ENCODE results near the gene SMIM11. TPM values are rescaled to one million over a fixed set of nuclear protein-coding genes. Genes with fewer than 3 reads are reported as not detected.
"Not testable (repeated sequence)": the region's sequence is repeated elsewhere in the genome, so short reads cannot be mapped to it uniquely, and the experiment has no call there.

Gene SMIM11
- total RNA-seq, 1 donor from 2014 or later, result 19.7 TPM

- H3K4me3 ChIP-seq; H3K9me3 ChIP-seq; H3K4me1 ChIP-seq; DNase-seq; intact Hi-C loops (cut with DNase I); ATAC-seq; H3K36me3 ChIP-seq; H3K27me3 ChIP-seq (ENCODE audit: low read depth); H3K27ac ChIP-seq: not testable (repeated sequence)
Measured at GRCh38 chr21:34406676-34407075, 31.4 kb downstream of the SMIM11 start.

DNA sequence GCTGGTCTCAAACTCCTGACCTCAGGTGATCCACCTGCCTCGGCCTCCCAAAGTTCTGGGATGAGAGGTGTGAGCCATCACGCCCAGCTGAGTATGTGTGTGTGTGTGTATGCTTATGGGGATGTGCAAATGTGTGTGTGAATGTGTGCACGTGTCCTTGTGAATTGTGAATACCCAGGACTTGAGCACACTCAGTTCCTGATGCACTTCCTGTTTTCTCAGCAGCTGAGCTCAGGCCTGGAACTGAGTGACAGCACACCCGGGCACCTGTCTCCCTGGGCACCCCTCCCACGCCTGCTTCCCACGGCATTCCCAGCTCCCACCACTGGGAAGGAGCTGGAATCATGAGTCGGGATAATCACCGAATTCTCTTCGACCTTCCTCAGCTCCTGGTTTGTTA is 32.0 kb downstream of the SMIM11 start:
- ATAC-seq; H3K27me3 ChIP-seq (ENCODE audit: low read depth); H3K27ac ChIP-seq; H3K36me3 ChIP-seq; H3K9me3 ChIP-seq; DNase-seq; intact Hi-C loops (cut with DNase I); H3K4me3 ChIP-seq; H3K4me1 ChIP-seq: not testable (repeated sequence)

DNA sequence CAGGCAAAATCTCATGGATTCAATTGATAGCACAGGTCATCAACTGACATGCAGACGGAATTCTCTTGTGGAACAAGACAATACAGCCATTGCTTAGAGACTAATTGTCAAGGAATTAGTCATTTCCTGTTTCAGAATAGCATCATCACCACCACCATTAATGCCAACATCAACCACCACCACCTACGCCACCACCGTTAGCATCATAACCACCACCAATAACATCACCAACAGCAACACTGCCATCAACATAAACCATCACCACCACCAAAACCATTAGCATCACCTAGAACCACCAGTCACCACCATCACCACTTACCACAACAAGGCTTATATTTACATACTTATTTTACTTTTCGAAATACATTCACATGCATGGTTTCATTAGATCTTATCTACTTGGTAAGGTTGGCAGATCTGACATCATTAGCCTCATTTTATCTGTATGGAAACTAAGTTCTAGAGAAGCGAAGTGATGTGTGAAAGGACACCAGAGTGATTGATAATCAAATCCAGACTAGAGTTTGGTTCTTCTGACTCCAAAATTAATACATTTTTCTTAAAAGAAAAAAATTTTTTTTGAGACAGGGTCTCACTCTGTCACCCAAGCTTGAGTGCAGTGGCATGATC is 42.3 kb downstream of the SMIM11 start:
- H3K9me3 ChIP-seq; ATAC-seq; H3K27ac ChIP-seq; intact Hi-C loops (cut with DNase I); DNase-seq; H3K36me3 ChIP-seq; H3K27me3 ChIP-seq (ENCODE audit: low read depth); H3K4me1 ChIP-seq; H3K4me3 ChIP-seq: not testable (repeated sequence)

DNA sequence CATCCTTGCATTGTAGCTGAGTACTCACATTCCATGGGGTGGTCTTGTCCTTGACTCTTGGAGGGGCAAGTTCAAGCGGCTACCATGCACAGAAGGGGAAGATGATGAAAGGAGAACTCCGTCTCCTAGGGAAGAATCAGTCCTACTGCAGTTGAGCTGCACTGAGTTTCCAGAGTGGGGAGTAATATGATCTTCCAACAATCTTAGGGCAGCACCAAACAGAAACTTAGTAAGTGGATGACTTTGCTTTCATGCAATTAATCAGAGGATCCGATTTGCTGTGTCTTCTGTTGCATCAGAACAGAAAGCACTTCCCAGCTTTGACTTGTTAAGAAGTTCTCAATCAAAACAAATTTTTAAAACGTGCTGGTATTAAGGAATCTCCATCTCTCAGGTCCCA is 48.5 kb downstream of the SMIM11 start, which contains the start of gene SMIM34:
Gene SMIM34, minus strand, starts transcription at position 147 of the 400 bp plus-strand sequence. Its CDS starts 112 bp downstream, at position 35.
- DNase-seq; ATAC-seq; H3K27ac ChIP-seq; H3K4me1 ChIP-seq; H3K36me3 ChIP-seq; intact Hi-C loops (cut with DNase I); H3K4me3 ChIP-seq; H3K27me3 ChIP-seq (ENCODE audit: low read depth); H3K9me3 ChIP-seq: not testable (repeated sequence)

GRCh38 chr21:34427339-34427738 is 52.0 kb downstream of the SMIM11 start:
- H3K4me1 ChIP-seq; DNase-seq; H3K9me3 ChIP-seq; intact Hi-C loops (cut with DNase I); H3K27me3 ChIP-seq (ENCODE audit: low read depth); ATAC-seq; H3K36me3 ChIP-seq; H3K4me3 ChIP-seq; H3K27ac ChIP-seq: not testable (repeated sequence)

- ATAC-seq; intact Hi-C loops (cut with DNase I): not testable (repeated sequence)
Measured at GRCh38 chr21:34428441-34428840, 53.1 kb downstream of the SMIM11 start.

GRCh38 chr21:34429710-34430109 is 54.4 kb downstream of the SMIM11 start:
- intact Hi-C loops (cut with DNase I); H3K9me3 ChIP-seq; DNase-seq; H3K4me1 ChIP-seq; H3K36me3 ChIP-seq; H3K27me3 ChIP-seq (ENCODE audit: low read depth); ATAC-seq; H3K27ac ChIP-seq; H3K4me3 ChIP-seq: not testable (repeated sequence)

More at GRCh38 chr21:34428441-34428840, 53.1 kb downstream of the SMIM11 start:
- not testable (repeated sequence) for H3K4me1 ChIP-seq; H3K36me3 ChIP-seq; H3K27ac ChIP-seq; DNase-seq; H3K27me3 ChIP-seq (ENCODE audit: low read depth); H3K9me3 ChIP-seq; H3K4me3 ChIP-seq

Other genes starting within 250 kb of the SMIM11 start
- gene KCNE2, start 11.5 kb upstream of the SMIM11 start, total RNA-seq, result not detected
- 0.56 TPM for gene SMIM34, start 48.4 kb downstream of the SMIM11 start, total RNA-seq
- gene KCNE1, start 136.7 kb downstream of the SMIM11 start, total RNA-seq, result 21.7 TPM
- 22.9 TPM for gene RCAN1, start 239.6 kb downstream of the SMIM11 start, total RNA-seq

Measured in lower lobe of right lung (tissue), 2 donors.